Iris pigment epithelial cell (primary cell): ENCODE data around the gene UNC45A.
"Not testable (repeated sequence)": the region's sequence is repeated elsewhere in the genome, so short reads cannot be mapped to it uniquely, and the experiment has no call there.

Source experiments
- DNase-seq: peaks from one replicate; pipeline ENCODE4 v3.0.0-alpha.2; 2011; ENCODE audit warnings: low read depth

UNC45A gene, protein sequence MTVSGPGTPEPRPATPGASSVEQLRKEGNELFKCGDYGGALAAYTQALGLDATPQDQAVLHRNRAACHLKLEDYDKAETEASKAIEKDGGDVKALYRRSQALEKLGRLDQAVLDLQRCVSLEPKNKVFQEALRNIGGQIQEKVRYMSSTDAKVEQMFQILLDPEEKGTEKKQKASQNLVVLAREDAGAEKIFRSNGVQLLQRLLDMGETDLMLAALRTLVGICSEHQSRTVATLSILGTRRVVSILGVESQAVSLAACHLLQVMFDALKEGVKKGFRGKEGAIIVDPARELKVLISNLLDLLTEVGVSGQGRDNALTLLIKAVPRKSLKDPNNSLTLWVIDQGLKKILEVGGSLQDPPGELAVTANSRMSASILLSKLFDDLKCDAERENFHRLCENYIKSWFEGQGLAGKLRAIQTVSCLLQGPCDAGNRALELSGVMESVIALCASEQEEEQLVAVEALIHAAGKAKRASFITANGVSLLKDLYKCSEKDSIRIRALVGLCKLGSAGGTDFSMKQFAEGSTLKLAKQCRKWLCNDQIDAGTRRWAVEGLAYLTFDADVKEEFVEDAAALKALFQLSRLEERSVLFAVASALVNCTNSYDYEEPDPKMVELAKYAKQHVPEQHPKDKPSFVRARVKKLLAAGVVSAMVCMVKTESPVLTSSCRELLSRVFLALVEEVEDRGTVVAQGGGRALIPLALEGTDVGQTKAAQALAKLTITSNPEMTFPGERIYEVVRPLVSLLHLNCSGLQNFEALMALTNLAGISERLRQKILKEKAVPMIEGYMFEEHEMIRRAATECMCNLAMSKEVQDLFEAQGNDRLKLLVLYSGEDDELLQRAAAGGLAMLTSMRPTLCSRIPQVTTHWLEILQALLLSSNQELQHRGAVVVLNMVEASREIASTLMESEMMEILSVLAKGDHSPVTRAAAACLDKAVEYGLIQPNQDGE

DNA sequence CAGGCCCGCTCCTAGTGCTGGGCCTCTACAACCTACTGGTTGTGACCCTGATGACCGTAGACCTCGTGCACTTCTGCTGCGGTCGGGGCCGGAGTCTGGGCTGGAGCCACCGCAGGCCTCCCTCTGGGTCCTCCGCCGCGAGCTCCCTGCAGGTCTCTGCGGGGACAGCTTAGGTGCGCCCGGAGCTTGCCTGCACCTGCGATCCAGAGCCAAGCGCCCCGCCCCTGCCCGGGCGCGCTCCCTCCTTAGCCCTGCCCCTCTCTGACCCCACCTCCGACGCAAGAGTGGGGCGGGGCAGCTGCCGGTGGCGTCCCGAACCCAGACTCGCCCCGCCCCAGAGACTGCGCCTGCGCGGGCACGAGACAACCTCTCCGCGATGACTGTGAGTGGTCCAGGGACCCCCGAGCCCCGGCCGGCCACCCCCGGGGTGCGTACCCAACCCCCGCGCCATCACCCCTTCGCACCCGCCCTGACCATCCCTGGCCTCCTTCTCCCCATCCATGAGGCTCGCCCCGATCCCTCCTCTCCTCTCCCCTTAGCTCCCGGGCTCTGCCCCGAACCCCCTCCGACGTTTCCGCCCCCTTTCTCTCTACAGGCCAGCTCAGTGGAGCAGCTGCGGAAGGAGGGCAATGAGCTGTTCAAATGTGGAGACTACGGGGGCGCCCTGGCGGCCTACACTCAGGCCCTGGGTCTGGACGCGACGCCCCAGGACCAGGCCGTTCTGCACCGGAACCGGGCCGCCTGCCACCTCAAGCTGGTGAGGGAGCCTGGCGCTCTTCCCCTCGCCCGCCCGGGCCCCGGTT lies at the start of gene UNC45A:
UNC45A (plus strand) TSS at position 337 of the 803 bp plus-strand sequence; CDS start at position 377, 40 bp downstream.
- peak; percentile 79 for DNase-seq

DNA sequence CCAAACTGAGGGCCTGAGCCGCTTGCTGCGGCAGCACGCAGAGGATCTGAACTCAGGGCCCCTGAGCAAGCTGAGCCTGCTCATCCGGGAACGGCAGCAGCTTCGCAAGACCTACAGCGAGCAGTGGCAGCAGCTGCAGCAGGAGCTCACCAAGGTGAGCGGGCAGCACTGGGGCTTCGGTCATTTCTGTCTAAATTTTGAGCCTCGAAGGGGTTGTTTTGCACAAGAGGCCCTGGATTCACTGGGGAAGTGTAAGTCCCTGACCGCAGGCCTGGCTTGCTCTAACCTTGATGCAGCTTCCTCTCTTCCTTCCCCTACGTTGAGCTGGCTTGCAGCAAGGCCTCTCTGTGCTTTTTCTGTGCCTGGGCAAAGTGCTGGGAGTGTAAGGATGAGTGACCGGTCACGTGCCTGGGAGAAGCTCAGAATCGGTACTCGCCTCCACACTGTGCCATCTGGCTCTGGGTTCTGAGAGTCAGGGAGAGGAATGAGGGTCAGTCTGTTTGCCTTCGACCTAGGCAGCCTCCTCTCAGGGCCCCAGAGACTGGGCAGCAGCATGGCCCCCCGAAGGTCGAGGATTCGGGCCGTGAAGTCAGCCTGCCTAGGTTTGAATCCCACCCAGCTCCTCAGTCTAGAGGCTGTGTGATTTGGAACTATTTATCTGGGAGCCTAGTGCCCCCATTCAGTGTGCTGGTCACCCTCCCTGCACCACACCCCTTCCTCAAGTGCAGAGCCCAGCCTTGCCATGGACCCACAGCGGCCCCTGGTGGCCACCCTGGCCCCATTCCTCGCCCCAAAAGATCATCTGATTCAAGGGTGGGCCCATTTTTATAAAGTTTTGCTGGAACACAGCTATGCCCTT lies 49.4 kb upstream of the UNC45A start:
- peak; percentile 52 for DNase-seq

DNA sequence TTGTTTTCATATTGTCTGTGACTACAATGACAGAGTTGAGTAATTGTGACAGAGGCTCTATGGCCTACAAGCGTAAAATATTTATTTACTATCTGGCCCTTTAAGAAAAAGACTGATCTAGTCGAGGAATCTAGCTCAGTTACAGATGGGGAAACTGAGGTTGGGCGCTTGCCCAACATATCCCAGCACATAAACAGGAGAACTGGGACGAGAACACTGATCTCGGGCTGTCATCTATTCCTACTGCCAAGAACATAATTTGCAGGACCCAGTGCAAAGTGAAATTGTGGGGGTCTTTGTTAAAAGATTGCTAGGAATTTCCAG lies 48.8 kb upstream of the UNC45A start:
- no peak for DNase-seq

DNA sequence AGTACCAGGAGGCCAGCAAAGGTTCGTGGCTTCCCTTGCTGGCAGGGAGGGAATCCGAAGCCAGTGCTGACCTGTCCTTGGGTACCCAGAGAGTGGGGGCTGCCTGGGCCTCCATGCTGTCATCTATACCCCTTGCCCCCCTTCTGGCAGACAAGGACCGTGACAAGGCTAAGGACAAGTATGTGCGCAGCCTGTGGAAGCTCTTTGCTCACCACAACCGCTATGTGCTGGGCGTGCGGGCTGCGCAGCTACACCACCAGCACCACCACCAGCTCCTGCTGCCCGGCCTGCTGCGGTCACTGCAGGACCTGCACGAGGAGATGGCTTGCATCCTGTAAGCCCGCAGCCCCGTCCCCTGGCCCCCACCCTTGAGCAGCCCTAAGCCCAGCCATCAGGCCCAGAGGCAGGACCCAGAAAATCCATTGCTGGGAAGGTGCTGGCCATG lies 48.0 kb upstream of the UNC45A start:
- DNase-seq: no peak

DNA sequence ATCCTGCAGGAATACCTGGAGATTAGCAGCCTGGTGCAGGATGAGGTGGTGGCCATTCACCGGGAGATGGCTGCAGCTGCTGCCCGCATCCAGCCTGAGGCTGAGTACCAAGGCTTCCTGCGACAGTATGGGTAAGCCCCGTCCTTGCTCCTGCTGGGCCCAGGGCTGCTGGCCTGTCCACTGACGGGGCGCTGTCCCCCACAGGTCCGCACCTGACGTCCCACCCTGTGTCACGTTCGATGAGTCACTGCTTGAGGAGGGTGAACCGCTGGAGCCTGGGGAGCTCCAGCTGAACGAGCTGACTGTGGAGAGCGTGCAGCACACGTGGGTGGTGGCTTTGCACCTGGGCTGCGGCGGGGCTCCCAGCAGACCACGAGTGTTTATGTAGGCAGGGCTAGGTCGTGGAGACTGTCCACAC lies 45.8 kb upstream of the UNC45A start:
- DNase-seq: no peak

DNA sequence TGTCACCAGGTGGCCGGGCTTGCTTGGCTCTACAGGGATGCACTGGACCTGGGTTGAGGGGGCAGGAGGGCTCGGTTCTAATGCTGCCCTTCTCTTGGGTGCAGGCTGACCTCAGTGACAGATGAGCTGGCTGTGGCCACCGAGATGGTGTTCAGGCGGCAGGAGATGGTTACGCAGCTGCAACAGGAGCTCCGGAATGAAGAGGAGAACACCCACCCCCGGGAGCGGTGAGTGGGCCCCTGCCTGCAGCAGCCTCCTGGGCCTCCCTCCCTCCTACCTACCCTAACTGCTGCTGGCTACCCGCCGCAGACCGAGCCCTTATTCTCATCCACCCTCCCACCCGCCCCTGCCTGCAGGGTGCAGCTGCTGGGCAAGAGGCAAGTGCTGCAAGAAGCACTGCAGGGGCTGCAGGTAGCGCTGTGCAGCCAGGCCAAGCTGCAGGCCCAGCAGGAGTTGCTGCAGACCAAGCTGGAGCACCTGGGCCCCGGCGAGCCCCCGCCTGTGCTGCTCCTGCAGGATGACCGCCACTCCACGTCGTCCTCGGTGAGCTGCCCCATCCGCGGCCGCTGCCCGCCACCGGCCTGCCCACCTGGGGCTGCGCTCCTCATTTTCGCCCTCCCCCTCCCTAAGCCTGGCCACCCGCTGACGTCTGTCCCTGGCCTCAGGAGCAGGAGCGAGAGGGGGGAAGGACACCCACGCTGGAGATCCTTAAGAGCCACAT lies 45.2 kb upstream of the UNC45A start:
- no peak for DNase-seq

DNA sequence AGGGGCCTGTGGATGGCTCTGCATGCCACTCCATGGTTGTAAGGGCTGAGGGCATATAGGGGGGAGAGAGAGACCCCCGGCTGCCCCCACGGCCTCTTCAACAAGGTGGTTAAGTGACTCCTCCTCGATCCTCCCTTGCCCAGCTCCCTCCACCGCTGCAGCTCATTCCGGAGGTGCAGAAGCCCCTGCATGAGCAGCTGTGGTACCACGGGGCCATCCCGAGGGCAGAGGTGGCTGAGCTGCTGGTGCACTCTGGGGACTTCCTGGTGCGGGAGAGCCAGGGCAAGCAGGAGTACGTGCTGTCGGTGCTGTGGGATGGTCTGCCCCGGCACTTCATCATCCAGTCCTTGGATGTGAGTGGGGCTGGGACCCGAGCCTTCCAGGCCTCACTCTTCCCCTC lies 44.2 kb upstream of the UNC45A start:
- no peak for DNase-seq

DNA sequence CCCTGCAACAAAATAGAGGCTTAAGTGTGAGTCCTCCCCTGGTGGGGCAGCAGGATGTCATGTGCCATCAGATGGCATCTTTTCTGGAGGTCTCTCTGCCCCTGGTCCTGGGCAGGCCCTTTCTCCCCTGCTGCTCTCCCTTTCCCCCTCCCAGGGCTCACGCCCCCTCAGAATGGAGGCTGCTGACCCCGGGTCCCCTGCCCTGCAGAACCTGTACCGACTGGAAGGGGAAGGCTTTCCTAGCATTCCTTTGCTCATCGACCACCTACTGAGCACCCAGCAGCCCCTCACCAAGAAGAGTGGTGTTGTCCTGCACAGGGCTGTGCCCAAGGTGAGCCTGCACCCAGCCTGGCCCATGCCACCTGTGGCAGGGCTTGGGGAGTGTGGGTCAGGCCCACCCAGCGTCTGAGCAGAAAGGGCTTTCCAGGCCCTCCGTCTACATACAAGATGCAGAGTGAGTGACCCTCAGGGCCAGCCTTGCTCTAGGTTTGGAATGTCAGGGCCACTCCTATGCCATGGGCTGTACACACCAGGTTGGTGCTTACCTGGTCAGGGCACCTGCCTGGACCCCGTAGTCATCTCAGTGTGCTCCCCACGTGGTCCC lies 43.6 kb upstream of the UNC45A start:
- no peak for DNase-seq

DNA sequence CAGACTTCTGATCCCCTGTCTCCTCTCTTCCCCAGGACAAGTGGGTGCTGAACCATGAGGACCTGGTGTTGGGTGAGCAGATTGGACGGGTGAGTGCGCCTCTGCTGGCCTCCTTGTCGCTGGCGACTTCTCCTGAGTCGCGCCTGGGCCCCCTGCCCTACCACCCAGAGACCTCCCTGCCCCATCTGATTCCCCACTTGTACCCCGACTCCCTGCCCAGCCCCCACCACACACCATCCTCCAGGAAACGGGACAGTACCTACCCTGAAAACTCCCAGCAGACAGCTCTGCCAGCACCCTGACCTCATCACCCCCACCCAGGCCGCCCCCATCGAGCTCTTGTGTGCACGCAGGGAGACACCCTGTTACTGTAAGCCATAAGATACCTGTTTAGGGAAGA lies 43.1 kb upstream of the UNC45A start:
- DNase-seq: no peak

DNA sequence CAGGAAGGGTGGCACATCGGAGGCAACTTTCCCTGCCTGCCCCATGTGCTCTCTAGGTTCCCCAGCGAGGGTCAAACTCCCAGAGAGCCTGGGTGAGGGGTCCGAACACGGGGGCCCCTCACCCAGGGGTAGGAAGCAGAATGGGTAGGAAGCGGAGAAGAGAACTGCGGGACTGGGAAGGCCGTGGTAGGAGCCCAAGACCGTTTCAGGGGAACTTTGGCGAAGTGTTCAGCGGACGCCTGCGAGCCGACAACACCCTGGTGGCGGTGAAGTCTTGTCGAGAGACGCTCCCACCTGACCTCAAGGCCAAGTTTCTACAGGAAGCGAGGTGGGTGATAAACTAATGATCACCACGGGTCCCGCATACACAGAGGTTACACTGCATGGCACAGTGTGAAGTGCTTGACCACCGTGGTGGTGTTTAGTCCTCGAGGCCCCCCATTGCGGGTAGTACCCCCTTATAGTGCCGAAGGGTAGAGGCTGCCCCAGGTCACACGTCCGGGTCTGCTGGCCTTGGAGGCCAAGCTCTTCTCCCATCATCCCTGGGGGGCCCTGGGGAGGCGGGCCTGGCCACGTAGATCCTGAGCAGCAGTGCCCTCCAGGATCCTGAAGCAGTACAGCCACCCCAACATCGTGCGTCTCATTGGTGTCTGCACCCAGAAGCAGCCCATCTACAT lies 42.4 kb upstream of the UNC45A start:
- no peak for DNase-seq

DNA sequence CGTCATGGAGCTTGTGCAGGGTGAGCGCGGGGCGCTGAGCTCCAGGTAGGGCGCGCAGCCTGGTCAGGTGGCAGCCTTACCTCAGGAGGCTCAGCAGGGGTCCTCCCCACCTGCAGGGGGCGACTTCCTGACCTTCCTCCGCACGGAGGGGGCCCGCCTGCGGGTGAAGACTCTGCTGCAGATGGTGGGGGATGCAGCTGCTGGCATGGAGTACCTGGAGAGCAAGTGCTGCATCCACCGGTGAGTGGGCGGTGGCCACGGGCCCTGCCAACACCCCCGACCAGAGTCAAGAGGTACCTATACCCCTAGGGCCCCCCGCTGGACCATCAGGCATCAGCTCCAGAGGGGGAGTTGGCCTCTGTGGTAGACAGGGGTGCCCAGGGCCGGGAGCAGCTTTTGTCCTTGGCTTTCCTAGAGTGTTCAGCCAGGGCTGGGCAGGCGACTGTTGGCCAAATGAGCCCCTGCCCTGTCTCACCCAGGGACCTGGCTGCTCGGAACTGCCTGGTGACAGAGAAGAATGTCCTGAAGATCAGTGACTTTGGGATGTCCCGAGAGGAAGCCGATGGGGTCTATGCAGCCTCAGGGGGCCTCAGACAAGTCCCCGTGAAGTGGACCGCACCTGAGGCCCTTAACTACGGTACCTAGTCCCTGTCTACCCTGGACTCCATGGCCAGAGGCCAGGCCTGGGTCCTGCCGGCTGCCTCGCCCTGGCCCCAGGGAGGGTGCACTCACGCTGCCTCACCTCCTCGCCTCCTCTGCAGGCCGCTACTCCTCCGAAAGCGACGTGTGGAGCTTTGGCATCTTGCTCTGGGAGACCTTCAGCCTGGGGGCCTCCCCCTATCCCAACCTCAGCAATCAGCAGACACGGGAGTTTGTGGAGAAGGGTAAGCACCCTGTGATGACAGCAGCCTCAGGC lies 41.7 kb upstream of the UNC45A start:
- no peak for DNase-seq

DNA sequence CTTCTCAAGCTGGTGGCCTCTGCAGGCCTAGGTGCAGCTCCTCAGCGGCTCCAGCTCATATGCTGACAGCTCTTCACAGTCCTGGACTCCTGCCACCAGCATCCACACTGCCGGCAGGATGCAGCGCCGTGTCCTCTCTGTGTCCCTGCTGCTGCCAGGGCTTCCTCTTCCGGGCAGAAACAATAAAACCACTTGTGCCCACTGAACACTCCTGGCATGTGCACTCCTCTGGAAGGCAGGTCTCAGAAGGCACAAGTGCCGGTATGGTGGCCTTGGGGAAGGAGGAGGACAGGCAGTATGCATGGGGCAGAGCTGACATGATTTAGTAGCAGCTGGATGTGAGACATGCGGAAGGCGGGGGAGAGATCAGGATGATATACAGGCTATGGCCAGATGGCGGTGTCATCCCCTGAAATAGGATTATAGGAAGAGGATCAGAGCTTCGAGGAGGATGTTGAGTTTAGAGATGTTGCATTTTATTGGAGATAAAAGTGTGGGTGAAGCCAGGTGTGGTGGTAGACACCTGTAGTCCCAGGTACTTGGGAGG lies 39.4 kb upstream of the UNC45A start:
- peak; percentile 6 for DNase-seq

DNA sequence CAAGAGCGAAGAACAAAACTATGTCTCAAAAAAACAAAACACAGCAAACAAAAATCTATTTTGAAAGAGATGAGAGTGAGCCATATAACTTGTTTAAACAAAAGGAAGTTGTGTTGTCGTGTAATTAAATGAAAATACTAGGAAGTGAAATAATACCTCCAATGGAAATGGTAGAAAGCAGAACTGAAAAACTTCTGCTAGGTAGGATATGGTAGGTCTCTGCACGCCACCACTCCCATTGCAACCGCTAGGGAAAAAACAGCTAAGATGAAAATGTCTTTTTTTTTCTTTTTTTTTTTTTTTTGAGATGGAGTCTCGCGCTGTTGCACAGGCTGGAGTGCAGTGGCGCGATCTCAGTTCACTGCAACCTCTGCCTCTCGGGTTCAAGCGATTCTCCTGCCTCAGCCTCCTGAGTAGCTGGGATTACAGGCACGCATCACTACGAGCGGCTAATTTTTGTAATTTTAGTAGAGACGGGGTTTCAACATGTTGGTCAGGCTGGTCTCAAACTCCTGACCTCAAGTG lies 37.9 kb upstream of the UNC45A start:
- DNase-seq: not testable (repeated sequence)

DNA sequence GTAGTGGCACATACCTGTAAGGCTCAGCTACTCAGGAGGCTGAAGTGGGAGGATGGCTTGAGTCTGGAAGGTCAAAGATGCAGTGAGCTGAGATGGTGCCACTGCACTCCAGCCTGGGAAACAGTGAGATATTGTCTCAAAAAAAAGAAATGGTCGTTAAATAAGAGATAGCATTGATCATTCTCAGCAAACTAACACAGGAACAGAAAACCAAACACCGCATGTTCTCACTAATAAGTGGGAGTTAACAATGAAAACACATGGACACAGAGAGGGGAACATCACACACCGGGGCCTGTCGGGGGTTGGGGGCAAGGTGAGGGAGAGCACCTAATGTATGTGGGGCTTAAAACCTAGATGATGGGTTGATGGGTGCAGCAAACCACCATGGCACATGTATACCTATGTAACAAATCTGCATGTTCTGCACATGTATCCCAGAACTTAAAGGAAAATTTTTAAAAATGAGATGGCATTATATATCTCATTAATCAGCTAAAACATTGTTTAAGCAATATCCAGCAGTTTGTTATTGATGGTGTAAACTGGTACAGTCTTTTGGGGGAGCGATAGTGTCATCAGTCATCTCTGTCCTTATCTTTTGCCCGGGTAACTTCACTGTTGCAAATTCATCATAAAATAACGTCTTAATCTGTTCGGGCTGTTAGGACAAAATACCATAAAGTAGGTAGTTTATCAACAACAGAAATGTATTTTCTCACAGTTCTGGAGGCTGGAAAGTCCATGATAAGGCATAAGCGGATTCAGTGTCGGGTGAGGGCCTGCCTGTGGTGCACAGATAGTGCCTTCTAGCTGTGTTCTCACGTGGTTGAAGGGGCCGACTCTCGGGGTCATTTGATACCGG lies 33.7 kb upstream of the UNC45A start:
- DNase-seq: no peak

DNA sequence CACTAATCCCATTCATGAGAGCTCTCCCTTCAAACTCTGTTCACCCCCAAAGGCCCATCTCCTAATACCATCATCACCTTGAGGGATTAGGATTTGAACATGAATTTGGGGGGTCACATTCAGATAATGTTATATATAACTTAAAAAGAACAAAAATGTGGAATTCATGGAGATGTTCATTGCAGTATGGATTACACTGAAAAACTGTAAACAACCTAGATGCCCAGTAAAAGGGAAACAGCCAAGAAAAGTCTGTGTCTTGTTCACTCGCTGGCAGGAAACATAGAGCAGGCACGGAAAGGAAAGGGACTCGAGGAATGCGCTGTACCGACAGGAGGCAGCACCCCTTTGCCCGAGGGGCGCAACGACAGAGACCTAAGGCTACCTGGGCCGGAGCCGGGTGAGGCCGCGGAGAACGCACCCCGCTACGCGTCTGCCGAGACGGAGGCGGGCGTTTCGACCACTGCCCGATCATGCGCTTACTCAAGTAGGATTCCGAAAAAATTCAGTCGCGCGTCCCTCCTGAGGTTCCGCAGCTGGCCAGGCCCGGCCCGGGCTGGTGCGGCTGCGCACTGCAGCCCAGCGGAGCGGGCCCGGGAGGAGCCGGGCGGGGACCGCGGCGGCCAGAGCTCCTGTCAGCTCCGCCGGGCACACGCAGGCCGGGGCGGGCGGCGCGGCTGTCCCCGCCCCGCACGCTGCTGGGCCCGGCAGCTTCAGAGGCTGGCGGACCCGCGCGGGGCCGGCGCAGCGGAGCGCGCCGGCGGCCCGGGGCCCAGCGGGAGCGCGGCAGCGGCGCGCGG lies 32.8 kb upstream of the UNC45A start:
- DNase-seq: peak; percentile 76
